CD4-positive, alpha-beta T cell (primary cell): ENCODE data around the gene GPR63. TPM values are rescaled to one million over a fixed set of nuclear protein-coding genes. Genes with fewer than 3 reads are reported as not detected.

Experiments
- ATAC-seq: fragments of 200-7000 bp; cut with Tn5 transposase; one replicate; pipeline ENCODE4 v1.10.0; 2022; ENCODE audit warnings: mild to moderate bottlenecking; ENCODE audit not compliant: poor library complexity
- CTCF ChIA-PET: fragments of 350-600 bp; sonication (Branson Sonifier 250); formaldehyde crosslinking; loops from one replicate; lab custom pipeline; 2021; ENCODE audit warnings: antibody characterized with exemption, inconsistent platforms; lab: Charles Lee
- POLR2A ChIA-PET: fragments of 350-600 bp; sonication (Branson Sonifier 250); formaldehyde crosslinking; loops from one replicate; lab custom pipeline; 2021; ENCODE audit warnings: antibody characterized with exemption, inconsistent platforms; lab: Charles Lee
- DNase-seq, 14 experiments: peaks; one replicate each; pipeline ENCODE4 v3.0.0-alpha.2; 2013 to 2020; ENCODE audit warnings: mixed read lengths in 2 of 14
- H3K27ac ChIP-seq, 2 donors: one replicate each; pipeline versions ENCODE4 v1.5.1 to v1.7.0; 2013; ENCODE audit warnings: low read length in 2 of 2, low read depth in 1 of 2, mild to moderate bottlenecking in 1 of 2
- H3K27me3 ChIP-seq, 2 experiments: 1 replicate in 1 of 2; 2 replicates in 1 of 2; pipeline versions ENCODE4 v1.6.1 to v1.7.0; 2013; ENCODE audit warnings: low read length in 2 of 2, control low read depth in 1 of 2, mild to moderate bottlenecking in 1 of 2, moderate library complexity in 1 of 2; ENCODE audit not compliant: insufficient read depth in 2 of 2, control insufficient read depth in 1 of 2
- H3K36me3 ChIP-seq: one replicate; pipeline ENCODE4 v1.6.1; 2013; ENCODE audit warnings: low read length, control low read depth; ENCODE audit not compliant: insufficient read depth
- H3K4me1 ChIP-seq: one replicate; pipeline ENCODE4 v1.6.1; 2013; ENCODE audit warnings: low read length, control low read depth; ENCODE audit not compliant: insufficient read depth
- H3K4me3 ChIP-seq: one replicate; pipeline ENCODE4 v1.5.1; 2013; ENCODE audit warnings: mild to moderate bottlenecking, low read length, moderate library complexity
- H3K9me3 ChIP-seq, 2 experiments: 1 replicate in 1 of 2; 2 replicates in 1 of 2; pipeline versions ENCODE4 v1.6.1 to v1.7.0; 2013; ENCODE audit warnings: low read length in 2 of 2, mild to moderate bottlenecking in 2 of 2, control low read depth in 1 of 2, moderate library complexity in 1 of 2; ENCODE audit not compliant: control insufficient read depth in 1 of 2, insufficient read depth in 1 of 2
- H3K27ac Mint-ChIP-seq: one replicate; pipeline ENCODE4 v1.8.0; 2020; ENCODE audit warnings: mixed read lengths
- H3K27me3 Mint-ChIP-seq: one replicate; pipeline ENCODE4 v1.8.0; 2021; ENCODE audit warnings: mixed read lengths
- H3K36me3 Mint-ChIP-seq: one replicate; pipeline ENCODE4 v1.8.0; 2021; ENCODE audit warnings: low read depth, mixed read lengths
- H3K4me1 Mint-ChIP-seq: one replicate; pipeline ENCODE4 v1.8.0; 2021; ENCODE audit warnings: low read depth, mixed read lengths
- H3K4me3 Mint-ChIP-seq: one replicate; pipeline ENCODE4 v1.8.0; 2020; ENCODE audit warnings: mild to moderate bottlenecking, mixed read lengths
- H3K9me3 Mint-ChIP-seq: one replicate; pipeline ENCODE4 v1.8.0; 2020; ENCODE audit warnings: mixed read lengths
- intact Hi-C, 2 experiments: fragments of 100-400 bp; cut with DNase I in 1 of 2; cut with micrococcal nuclease in 1 of 2; formaldehyde crosslinking; loops; one replicate each; pipeline versions ENCODE4 v1.15.1 to v1.9.0; 2023 to 2025; cut with DNase I, micrococcal nuclease
- total RNA-seq, 174 experiments: library from RNA in 2 of 174; stranded (reverse) in 2 of 174; gene quantifications; one replicate each; pipeline ENCODE4 v1.2.3 and lab custom pipeline; 2021 to 2026
- TF ChIP-seq, protein P1 (sequence below): fragments of 200-600 bp; IDR thresholded peaks from one replicate; pipeline ENCODE4 v1.8.0; 2022; ENCODE audit warnings: antibody characterized with exemption, mild to moderate bottlenecking

Gene GPR63
- total RNA-seq, 2 experiments from 2014 or later: 0.20 to 0.25 TPM

DNA sequence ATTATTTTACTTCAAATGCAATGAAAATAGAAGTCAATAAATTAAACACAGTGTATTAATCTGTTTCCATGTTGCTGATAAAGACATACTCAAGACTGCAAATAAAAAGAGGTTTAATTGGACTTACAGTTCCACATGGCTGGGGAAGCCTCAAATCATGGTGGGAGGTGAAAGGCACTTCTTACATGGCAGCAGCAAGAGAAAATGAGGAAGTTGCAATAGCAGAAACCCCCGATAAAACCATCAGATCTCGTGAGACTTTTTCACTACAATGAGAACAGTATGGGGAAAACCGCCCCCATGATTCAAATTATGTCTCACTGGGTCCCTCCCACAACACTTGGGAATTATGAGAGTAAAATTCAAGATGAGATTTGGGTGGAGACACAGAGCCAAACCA lies 82.2 kb downstream of the GPR63 start:
- no peaks in the 10 kb centered on the region for H3K36me3 ChIP-seq
- intact Hi-C loops: no loop called here
- no peak overlapping the region for H3K4me3 ChIP-seq
- Mint-ChIP-seq H3K27me3 (peaks cover 39% of the 10 kb centered on the region), H3K4me1 (no peaks in the 10 kb centered on the region), H3K36me3 (no peaks in the 10 kb centered on the region), H3K9me3 (no peaks in the 10 kb centered on the region), H3K27ac (no peak overlapping the region), H3K4me3 (no peak overlapping the region)
- no peaks in the 10 kb centered on the region for H3K4me1 ChIP-seq
- TF ChIP-seq, protein P1, sequence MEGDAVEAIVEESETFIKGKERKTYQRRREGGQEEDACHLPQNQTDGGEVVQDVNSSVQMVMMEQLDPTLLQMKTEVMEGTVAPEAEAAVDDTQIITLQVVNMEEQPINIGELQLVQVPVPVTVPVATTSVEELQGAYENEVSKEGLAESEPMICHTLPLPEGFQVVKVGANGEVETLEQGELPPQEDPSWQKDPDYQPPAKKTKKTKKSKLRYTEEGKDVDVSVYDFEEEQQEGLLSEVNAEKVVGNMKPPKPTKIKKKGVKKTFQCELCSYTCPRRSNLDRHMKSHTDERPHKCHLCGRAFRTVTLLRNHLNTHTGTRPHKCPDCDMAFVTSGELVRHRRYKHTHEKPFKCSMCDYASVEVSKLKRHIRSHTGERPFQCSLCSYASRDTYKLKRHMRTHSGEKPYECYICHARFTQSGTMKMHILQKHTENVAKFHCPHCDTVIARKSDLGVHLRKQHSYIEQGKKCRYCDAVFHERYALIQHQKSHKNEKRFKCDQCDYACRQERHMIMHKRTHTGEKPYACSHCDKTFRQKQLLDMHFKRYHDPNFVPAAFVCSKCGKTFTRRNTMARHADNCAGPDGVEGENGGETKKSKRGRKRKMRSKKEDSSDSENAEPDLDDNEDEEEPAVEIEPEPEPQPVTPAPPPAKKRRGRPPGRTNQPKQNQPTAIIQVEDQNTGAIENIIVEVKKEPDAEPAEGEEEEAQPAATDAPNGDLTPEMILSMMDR: no peak
- DNase-seq: no peak
- ATAC-seq: no peak
- ChIA-PET CTCF (no interaction called here), POLR2A (no interaction called here)
- H3K27me3 ChIP-seq: peaks cover 0 to 13% of the 10 kb centered on the region in 2 experiments
- no peak overlapping the region for H3K27ac ChIP-seq
- H3K9me3 ChIP-seq: no peaks in the 10 kb centered on the region

DNA sequence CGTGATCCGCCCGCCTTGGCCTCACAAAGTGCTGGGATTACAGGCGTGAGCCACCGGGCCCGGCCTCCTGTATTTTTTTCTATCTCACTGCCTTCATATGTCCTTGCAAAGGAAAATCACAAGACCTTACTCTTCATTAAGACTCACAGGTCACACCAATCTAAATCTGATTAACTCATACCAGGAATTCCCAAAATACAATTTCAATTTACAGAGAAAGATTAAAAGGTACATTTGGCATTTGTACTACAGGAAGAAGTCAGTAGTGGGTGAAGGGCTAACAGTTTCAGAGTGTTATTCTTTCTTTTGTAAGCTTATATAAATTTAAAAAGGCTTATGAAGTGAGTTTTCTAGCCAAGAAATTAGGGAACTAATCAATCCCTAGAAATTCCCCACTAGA lies 87.4 kb downstream of the GPR63 start:
- no peak overlapping the region for H3K4me3 Mint-ChIP-seq
- DNase-seq (no peak), ATAC-seq (no peak)
- Histone ChIP-seq H3K4me3 (no peak overlapping the region), H3K27ac (no peak overlapping the region), H3K4me1 (no peaks in the 10 kb centered on the region), H3K9me3 (no peaks in the 10 kb centered on the region), H3K27me3 (peaks cover 0 to 13% of the 10 kb centered on the region in 2 experiments), H3K36me3 (no peaks in the 10 kb centered on the region)
- no peaks in the 10 kb centered on the region for H3K36me3 Mint-ChIP-seq
- no peaks in the 10 kb centered on the region for H3K4me1 Mint-ChIP-seq
- CTCF ChIA-PET: no interaction called here
- no peak overlapping the region for H3K27ac Mint-ChIP-seq
- TF ChIP-seq, protein P1: no peak
- H3K27me3 Mint-ChIP-seq: peaks cover 29% of the 10 kb centered on the region
- intact Hi-C loops: no loop called here
- no peaks in the 10 kb centered on the region for H3K9me3 Mint-ChIP-seq
- POLR2A ChIA-PET: no interaction called here

Other genes with a start within 250 kb of the GPR63 start
- 10 to 100 TPM; 31.6 to 37.3 TPM for gene NDUFAF4, start 60.4 kb upstream of the GPR63 start, total RNA-seq
- gene KLHL32, start 87.3 kb upstream of the GPR63 start, total RNA-seq: 1 to 10 TPM; 1.0 to 2.3 TPM